Nephron (organoid): Measurements from ENCODE around the gene OSBPL10.

Experiments used
- H3K27ac Mint-ChIP-seq, 3 experiments: 2 replicates each; pipeline ENCODE4 v1.8.0; 2020; ENCODE audit warnings: mixed read lengths in 3 of 3, mild to moderate bottlenecking in 2 of 3, moderate library complexity in 1 of 3
- H3K27me3 Mint-ChIP-seq: 2 replicates; pipeline ENCODE4 v1.8.0; 2021; ENCODE audit warnings: low read depth, mild to moderate bottlenecking, moderate library complexity, mixed read lengths
- H3K36me3 Mint-ChIP-seq: 2 replicates; pipeline ENCODE4 v1.8.0; 2020; ENCODE audit warnings: low read depth, mixed read lengths
- H3K4me1 Mint-ChIP-seq: 2 replicates; pipeline ENCODE4 v1.8.0; 2020; ENCODE audit warnings: mixed read lengths
- H3K4me3 Mint-ChIP-seq, 3 experiments: 2 replicates each; pipeline ENCODE4 v1.8.0; 2020; ENCODE audit warnings: mild to moderate bottlenecking in 3 of 3, mixed read lengths in 3 of 3, moderate library complexity in 2 of 3
- H3K9me3 Mint-ChIP-seq: 2 replicates; pipeline ENCODE4 v1.8.0; 2020; ENCODE audit warnings: mixed read lengths
- CTCF ChIP-seq, 3 experiments: fragments of 200-600 bp; sonication (generic); IDR thresholded peaks; one replicate each; pipeline ENCODE4 v1.5.0; 2021; ENCODE audit warnings: antibody characterized with exemption in 3 of 3; ENCODE audit not compliant: unreplicated experiment in 3 of 3

The OSBPL10 gene

GRCh38 chr3:31858439-31858838 lies 122.6 kb downstream of the OSBPL10 start:
- Mint-ChIP-seq H3K4me1 (peaks cover 18% of the 10 kb centered on the region), H3K27me3 (no peaks in the 10 kb centered on the region), H3K36me3 (no peaks in the 10 kb centered on the region), H3K4me3 (no peak overlapping the region), H3K27ac (no peak overlapping the region), H3K9me3 (no peaks in the 10 kb centered on the region)
- TF ChIP-seq CTCF (IDR thresholded peaks at IDR 0.05; ENCODE audit: unreplicated experiment in 3 of 3), result no peak

GRCh38 chr3:31853580-31853979 lies 127.5 kb downstream of the OSBPL10 start:
- Mint-ChIP-seq H3K9me3 (no peaks in the 10 kb centered on the region), H3K27me3 (no peaks in the 10 kb centered on the region), H3K36me3 (no peaks in the 10 kb centered on the region), H3K27ac (peak overlapping the region in 1 of 3 experiments; percentile 11), H3K4me1 (peaks cover 30% of the 10 kb centered on the region), H3K4me3 (no peak overlapping the region)
- no peak for TF ChIP-seq CTCF (IDR thresholded peaks at IDR 0.05; ENCODE audit: unreplicated experiment in 3 of 3)

- Mint-ChIP-seq H3K27me3 (no peaks in the 10 kb centered on the region), H3K4me3 (no peak overlapping the region), H3K36me3 (no peaks in the 10 kb centered on the region), H3K4me1 (peaks cover 37% of the 10 kb centered on the region), H3K27ac (peak overlapping the region in 2 of 3 experiments; percentile 34 to 38), H3K9me3 (no peaks in the 10 kb centered on the region)
- no peak for TF ChIP-seq CTCF (IDR thresholded peaks at IDR 0.05; ENCODE audit: unreplicated experiment in 3 of 3)
Measured at GRCh38 chr3:31851278-31851677, 129.8 kb downstream of the OSBPL10 start.

- Mint-ChIP-seq H3K4me3 (no peak overlapping the region), H3K36me3 (no peaks in the 10 kb centered on the region), H3K27ac (peak overlapping the region; percentile 84 to 97 (median 89)), H3K9me3 (no peaks in the 10 kb centered on the region), H3K4me1 (peaks cover 37% of the 10 kb centered on the region), H3K27me3 (no peaks in the 10 kb centered on the region)
- TF ChIP-seq CTCF (IDR thresholded peaks at IDR 0.05; ENCODE audit: unreplicated experiment in 3 of 3), result no peak
Measured at GRCh38 chr3:31848911-31849310, 132.2 kb downstream of the OSBPL10 start.

- peaks cover 37% of the 10 kb centered on the region for H3K4me1 Mint-ChIP-seq
- H3K36me3 Mint-ChIP-seq, result no peaks in the 10 kb centered on the region
- H3K27me3 Mint-ChIP-seq, result no peaks in the 10 kb centered on the region
- no peak for TF ChIP-seq CTCF (IDR thresholded peaks at IDR 0.05; ENCODE audit: unreplicated experiment in 3 of 3)
- H3K4me3 Mint-ChIP-seq, result peak overlapping the region in 1 of 3 experiments; percentile 1
- H3K27ac Mint-ChIP-seq, result peak overlapping the region; percentile 84 to 97 (median 89)
- no peaks in the 10 kb centered on the region for H3K9me3 Mint-ChIP-seq
Measured at GRCh38 chr3:31848163-31848818, 132.8 kb downstream of the OSBPL10 start.

- H3K4me3 Mint-ChIP-seq, result no peak overlapping the region
- H3K27me3 Mint-ChIP-seq, result no peaks in the 10 kb centered on the region
- H3K4me1 Mint-ChIP-seq, result peaks cover 37% of the 10 kb centered on the region
- H3K27ac Mint-ChIP-seq, result peak overlapping the region; percentile 84 to 97 (median 89)
- H3K9me3 Mint-ChIP-seq, result no peaks in the 10 kb centered on the region
- no peaks in the 10 kb centered on the region for H3K36me3 Mint-ChIP-seq
- no peak for TF ChIP-seq CTCF (IDR thresholded peaks at IDR 0.05; ENCODE audit: unreplicated experiment in 3 of 3)
Measured at GRCh38 chr3:31847760-31848159, 133.3 kb downstream of the OSBPL10 start.
